Esophagus muscularis mucosa (tissue), 4 donors: Measurements from ENCODE around the gene CTDSPL.

Source experiments
- EP300 ChIP-seq: sonication (generic); formaldehyde crosslinking; IDR thresholded peaks from one replicate; pipeline ENCODE4 v1.6.1; 2017; ENCODE audit warnings: antibody characterized with exemption
- POLR2A ChIP-seq: fragments of 450-650 bp; IDR thresholded peaks from one replicate; pipeline ENCODE4 v1.6.1; 2017; ENCODE audit warnings: antibody characterized with exemption, moderate library complexity, mild to moderate bottlenecking, low read depth
- POLR2AphosphoS5 ChIP-seq, 2 donors: sonication (generic); formaldehyde crosslinking; IDR thresholded peaks; one replicate each; pipeline ENCODE4 v1.6.1; 2017; ENCODE audit warnings: antibody characterized with exemption in 2 of 2
- TF ChIP-seq, protein P1 (sequence below), 3 experiments: fragments of 200-600 bp in 2 of 3; fragments of 450-650 bp in 1 of 3; sonication (generic) in 2 of 3; IDR thresholded peaks; one replicate each; pipeline ENCODE4 v1.5.1; 2017 to 2019; ENCODE audit warnings: antibody characterized with exemption in 3 of 3, mild to moderate bottlenecking in 2 of 3, moderate library complexity in 1 of 3

DNA sequence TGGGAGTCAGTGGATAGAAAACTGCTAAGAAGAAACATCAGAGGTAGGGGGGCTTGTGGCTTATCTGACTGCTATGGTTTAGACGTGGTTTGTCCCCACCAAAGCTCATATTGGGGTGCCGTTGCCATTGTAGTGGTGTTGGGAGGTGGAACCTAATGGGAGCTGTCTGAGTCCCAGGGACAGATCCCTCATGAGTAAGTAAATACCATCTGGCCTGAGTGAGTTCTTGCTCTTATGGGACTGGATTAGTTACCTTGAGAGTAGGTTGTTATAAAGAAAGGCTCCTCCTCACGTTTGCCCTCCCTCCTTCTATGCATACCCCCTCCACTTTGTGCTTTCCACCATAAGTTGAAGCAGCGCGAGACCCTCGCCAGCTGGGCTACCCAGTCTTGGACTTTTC, 75.5 kb downstream of the CTDSPL start:
- TF ChIP-seq, protein P1, sequence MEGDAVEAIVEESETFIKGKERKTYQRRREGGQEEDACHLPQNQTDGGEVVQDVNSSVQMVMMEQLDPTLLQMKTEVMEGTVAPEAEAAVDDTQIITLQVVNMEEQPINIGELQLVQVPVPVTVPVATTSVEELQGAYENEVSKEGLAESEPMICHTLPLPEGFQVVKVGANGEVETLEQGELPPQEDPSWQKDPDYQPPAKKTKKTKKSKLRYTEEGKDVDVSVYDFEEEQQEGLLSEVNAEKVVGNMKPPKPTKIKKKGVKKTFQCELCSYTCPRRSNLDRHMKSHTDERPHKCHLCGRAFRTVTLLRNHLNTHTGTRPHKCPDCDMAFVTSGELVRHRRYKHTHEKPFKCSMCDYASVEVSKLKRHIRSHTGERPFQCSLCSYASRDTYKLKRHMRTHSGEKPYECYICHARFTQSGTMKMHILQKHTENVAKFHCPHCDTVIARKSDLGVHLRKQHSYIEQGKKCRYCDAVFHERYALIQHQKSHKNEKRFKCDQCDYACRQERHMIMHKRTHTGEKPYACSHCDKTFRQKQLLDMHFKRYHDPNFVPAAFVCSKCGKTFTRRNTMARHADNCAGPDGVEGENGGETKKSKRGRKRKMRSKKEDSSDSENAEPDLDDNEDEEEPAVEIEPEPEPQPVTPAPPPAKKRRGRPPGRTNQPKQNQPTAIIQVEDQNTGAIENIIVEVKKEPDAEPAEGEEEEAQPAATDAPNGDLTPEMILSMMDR (IDR thresholded peaks at IDR 0.05): no peak
- TF ChIP-seq POLR2AphosphoS5 (IDR thresholded peaks at IDR 0.05): no peak
- no peak for TF ChIP-seq POLR2A
- no peak for TF ChIP-seq EP300
